Activated naive CD4-positive, alpha-beta T cell (primary cell): Measurements from ENCODE around the gene SPRYD3.

ENCODE experiments used
- DNase-seq, 4 experiments: peaks; one replicate each; lab custom pipeline; 2025; lab: John Stamatoyannopoulos, UW

Gene SPRYD3

DNA sequence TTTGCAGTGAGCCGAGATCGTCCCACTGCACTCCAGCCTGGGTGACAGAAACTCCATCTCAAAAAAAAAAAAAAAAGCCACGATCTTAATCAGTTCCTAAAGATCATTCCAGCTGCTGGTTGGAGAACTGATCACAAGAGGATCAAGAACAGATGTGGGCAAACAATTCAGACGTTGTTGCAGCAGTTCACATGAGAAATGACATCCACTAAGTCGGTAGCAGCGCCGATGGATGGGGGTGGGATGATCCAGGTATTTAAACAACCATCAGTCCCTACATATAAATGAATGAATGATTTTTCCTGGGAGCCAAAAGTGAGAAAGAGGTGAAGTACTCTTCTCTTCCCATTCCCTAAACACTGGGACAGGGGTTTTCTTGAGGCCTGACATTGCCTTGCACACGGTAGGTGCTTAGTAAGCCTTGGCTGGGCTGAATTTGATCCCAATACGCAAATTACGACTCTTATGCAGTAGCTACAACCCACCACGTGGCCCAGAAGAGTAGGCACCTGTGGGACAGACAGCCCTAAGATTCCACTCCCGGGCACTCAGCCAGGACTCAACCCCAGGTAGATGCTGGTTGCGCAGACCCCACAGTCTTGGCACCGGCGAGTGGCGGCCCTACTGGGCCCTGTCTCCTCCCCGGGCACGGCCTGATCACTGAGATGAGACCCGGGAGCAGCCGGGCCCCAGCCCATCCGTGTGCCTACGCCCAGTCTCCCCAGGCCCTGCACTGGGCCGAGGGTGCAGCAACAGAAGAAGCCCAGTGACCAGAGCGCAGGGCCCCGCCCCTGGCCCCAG is 565 bp downstream of the SPRYD3 start:
- DNase-seq = peak in 2 of 4 experiments; percentile 52 to 54

DNA sequence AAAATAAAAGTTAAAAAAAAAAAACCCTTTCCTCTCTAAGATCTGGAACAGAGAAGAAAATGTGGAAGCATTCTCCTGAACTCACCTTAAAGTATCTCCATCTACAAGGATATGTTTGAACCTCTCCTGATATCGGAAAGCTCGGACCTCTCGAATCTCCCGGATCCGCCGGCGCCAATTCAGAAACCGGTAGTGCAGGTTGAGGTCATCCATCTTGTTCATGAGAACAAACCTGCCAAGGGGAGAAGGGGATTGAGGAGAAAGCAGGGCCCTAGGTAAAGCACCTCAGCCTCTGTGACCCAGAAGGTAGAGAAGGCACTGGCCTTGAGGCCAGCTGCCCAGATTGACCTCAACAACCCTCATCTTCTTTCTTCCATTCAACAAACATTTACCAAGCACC is 2.2 kb downstream of the SPRYD3 start:
- no peak for DNase-seq

DNA sequence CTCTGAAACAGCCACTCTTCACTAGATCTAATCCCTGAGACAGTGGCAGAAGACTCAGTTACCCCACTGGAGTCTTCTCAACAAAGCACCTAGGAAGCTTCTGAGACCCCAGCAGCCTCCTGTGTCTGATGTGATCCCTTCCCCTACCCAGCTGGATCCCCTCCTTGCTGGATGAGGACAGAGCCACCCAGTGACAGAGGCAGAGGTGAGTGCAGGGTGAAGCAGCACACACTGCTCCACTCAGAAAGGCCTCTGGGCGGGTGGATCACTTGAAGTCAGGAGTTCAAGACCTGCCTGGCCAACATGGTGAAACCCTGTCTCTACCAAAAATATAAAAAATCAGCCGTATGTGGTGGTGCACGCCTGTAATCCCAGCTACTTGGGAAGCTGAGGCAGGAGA is 2.7 kb downstream of the SPRYD3 start:
- DNase-seq = no peak

DNA sequence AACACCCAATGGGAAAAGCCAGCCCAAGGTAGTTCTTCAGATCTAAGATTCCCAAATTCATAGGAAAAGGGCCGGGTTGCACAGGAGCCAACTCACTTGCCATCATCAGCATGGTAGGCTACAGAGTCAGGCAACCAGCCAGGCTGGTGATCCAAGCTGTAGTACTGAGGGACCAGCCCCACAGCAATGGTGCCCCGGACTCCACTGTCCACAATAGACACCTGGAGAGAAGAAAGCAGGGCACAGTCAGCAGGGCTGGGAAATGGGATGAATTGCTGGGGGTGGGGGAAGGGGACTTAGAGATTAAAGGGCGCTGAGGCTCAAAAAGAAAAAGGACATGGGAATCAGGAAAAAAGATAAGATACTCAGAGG is 4.2 kb downstream of the SPRYD3 start:
- DNase-seq = no peak

DNA sequence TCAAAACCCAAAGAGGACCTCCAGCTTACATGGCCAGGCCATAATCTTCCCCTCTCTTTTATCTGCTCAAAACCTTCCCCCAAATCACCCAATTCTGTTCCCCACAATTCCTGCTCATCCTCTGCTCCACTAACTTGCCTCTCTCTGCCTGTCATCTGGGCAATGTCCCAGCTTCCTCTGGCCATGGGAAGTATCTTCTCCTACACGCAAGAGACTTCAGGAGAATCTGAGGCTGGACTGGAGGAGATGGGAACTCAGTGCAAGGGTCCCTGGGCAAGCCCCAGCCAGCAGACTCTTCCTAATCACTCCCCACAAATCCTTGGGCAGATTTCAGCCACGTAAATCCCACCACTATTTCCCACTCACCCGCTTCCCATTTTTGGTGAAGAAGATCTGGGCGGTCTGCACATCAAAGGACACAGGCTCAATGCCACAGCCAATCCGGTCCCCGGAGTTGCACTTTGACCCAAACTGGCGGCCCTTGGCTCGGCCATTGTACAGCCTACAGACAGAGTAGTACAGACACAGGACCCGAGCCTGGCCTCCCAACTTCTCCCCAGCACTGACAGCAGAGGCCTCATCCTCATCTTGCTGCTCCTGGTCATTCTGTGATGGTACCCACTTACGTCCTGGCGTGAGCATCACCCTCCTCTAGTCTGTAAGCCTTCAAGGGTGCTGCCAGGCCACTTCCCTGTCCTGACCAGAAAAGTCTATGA is 4.7 kb downstream of the SPRYD3 start:
- no peak for DNase-seq

DNA sequence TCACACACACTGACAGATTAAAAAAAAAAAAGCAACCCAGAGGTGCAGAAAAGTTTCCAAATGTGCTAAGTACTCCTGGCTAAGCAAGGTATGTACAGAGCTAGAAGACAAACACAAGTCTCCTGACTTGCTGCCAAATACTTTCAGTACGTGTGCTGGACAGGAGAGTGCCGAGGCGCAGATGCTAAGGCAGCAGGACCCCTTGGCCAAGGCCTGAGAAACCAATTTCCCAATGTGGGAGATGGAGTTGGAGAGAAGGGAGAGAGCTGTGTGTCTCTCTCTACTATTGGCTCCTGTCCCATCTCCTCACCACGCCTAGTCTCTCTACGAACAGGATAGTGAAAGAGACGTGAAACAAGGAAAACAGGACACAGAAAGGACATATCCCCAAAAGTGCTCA is 5.3 kb downstream of the SPRYD3 start:
- no peak for DNase-seq

DNA sequence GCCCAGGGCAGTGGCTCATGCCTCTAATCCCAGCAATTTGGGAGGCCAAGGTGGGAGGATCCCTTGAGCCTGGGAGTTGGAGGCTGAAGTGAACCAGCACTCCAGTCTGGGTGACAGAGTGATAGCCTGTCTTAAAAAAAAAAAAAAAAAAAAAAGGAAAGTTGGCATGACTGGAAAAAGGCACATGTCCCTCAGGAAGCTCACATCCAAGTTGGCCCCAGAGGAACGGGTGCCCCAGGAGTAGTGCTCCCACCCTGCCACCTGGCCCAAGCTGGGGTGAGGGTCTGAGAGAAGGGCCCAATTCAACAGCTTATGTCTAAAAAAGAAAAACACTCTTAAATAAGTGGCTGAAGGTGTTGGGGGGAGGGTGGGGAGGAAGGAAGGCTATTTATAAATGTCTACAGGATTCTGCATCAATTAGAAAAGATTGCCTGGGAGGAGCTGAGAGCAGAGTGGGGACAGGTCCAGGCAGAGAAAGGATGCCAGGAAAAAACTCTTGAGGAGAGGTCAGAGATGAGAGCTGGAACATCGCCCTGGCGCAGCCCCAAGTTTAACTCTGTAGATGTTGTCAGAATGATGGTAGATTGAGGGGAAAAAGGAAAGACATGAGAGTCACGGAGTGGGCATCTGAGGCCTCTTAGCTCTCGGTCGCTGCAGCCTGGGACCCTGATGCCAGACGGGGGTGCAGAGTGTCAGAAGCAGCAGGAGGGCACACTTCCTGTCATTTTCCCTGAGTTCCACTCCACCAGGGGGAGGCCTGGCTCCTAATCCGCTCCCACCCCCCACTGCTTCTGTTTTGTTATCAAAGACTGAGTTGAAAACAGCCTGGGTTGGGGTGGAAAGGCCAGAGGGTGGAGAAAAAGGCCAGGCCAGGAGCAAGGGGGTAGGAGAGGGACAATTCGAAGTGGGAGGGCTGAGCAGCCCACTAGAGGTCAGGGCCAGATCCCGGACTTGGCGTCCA is 7.3 kb downstream of the SPRYD3 start:
- DNase-seq = no peak

DNA sequence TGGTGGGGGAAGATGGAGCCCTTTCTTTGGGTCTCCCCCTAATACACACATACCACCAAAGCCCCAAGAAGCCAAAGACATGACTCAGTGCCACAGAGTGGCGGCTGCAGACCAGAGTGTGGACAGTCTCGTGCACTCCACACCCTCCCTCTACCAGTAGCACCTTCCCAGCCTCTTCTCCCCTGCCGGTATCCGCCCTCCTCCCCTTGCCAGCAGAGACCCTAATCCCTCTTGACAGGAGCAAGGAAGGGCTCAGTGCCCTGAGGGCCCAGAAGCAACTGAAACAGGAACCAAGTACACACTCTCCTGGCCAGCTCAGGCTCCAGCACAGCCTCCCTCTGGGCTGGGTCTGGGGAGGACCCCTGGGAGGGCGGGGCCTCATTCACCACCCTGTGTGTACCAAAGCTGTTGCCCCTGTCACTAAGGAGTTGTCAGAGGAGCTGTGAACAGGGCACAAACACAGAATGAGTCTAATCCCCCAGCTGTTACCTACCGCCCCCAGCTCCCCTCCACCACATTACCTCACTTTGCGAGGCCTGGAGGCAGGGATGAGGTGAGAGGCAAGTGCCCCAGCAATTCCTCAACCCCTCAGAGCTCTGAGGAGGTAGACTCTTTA is 8.2 kb downstream of the SPRYD3 start:
- DNase-seq = no peak

DNA sequence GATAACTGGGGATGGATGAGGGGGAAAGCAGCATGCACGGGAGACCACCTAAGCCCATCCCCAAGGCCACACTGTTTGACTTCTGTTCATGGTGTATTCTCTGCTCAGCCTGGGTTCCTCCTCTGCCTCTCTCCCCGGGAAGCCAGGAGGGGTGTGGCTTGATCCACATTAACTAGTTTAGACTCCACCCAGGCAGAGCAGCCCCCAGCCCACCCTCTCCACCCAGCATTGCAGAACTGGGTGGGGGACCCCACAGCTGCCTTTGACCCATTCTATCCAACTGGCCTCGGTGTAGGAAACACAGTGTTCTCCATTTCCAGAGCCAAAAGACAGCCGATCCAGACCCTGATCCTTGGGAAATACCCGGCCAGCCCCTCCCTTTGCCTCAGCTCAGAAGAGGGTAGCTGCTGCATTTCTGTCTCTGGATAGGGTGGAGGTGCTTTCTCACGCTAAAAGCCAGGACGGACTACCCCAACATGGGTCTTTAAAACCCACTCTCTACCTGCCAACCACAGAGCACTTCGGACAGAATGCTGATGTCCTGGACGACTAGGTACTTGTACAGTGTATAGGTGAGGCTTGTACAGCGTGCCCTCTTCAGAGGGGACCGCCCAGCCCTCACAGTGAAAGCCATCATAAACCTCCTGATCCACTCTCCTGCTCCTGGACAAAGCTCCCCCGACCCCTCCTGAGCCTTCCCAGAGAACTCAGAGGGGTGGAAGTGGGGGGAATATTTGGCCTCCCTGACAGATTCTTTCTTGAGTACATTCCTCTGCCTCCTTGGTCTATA is 9.4 kb downstream of the SPRYD3 start:
- DNase-seq = no peak

DNA sequence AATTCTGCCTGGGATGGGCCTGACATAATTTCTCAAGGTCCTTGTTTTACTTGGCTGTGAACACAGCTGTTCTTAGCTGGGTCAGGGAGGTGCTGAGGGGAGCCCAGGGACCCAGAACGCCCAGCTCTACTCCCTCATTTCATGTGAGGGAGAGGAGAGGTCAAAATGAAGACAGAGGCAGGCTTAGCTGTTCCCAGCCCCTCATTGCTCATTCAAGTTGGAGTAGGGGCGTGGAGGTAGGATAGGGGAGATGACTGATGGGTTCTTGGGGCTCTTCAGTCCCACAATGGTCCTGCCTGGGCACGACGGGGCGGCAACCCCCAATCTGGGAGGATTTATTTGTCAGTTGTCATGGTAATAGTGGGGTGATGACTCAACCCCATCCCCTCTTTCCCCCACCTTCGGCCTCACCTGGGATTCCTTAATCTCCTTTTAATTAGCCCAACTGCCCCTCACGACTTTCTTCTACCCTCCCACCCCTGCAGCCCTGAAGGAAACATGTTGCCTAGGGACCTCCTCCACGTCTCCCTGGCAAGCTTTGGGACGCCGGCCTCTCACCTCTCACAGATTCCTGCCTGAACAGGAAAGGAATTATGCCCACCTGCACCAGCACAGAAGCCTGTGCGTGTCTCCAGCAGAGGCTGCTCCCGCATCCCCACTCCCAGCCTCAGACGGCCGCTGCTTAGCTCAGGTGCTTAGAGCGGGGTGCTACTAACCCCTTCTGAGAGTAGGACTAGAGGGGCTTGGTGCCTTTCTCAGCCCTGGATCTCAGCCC is 10.2 kb downstream of the SPRYD3 start:
- no peak for DNase-seq

DNA sequence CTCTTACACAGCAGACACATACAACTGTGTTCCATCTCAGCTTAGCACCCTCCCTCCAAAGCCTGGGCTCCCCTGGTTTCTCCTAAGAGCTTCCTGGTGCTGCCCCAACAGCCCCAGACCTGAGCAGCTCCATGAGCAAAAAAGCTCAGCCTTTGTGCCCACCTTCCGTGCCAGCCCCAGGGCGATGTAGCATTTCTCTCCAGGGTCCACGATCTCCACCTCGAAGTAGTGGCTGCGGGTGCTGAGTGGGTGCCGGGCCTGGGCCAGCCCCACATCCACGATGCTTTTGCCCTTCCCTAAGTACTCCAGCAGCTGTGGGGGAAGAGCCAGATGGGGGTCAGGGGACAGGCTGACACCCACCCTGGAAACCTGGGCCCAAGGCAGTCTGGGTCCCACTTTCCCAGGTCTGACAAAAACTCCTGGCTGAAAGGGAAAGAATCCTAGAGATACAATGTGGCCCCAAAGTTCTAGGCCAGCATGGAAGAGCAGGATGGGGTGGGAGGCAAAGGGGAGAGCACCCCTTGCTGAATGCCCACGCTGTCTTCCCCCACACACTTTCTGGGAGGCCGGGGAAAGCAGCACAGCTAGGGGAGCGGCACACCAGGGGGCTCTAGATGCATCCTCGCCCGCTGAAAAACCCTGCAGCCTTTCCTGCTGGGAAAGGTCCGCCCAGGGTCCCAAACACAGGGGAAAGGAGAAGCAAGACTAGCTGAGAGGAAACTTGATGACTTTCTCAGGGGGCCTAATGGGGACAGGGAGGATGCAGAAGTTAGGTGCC is 11.0 kb downstream of the SPRYD3 start:
- no peak for DNase-seq

DNA sequence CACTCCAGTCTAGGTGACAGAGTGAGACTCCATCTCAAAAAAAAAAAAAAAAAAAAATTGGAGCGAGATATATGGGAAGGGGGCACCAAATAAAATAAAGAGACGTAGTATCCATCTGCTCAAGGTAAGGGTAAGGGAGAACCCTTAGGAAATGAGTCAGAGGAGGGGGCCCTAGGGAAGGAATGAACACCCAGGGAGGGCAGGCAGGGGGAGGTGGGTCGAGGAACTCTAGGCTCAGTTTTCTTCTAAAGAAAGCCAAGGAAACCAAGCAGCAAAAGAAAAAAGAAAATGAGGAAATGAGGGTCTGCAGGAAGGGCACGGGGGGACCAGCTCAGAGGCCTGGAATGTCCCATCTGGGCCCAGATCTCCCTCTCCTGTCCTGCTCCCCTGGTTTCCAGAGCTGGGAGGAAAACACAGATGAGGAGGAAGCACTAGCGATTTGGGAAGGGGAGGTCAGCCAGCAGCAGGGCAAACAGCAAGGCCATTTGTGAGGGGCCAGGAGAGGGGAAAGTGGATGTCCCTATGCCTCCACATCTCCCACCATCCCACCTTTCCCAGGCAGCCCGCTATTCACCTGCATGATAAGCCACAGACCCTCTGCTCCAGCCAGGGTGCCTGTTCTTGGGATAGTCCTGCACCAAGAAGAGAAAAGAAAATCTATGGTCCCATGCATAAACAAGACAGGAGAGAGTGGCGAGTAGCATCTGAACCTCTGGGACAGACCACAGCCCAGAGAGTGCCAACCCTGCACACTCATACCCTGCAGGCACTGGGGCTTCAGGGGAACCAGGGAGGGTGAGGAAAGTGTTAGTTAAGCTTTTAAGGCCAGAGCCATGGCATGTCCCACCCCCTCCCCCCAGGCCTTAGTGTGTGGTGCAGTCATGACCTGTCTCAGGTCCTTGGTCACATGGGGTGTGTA is 11.9 kb downstream of the SPRYD3 start:
- no peak for DNase-seq

DNA sequence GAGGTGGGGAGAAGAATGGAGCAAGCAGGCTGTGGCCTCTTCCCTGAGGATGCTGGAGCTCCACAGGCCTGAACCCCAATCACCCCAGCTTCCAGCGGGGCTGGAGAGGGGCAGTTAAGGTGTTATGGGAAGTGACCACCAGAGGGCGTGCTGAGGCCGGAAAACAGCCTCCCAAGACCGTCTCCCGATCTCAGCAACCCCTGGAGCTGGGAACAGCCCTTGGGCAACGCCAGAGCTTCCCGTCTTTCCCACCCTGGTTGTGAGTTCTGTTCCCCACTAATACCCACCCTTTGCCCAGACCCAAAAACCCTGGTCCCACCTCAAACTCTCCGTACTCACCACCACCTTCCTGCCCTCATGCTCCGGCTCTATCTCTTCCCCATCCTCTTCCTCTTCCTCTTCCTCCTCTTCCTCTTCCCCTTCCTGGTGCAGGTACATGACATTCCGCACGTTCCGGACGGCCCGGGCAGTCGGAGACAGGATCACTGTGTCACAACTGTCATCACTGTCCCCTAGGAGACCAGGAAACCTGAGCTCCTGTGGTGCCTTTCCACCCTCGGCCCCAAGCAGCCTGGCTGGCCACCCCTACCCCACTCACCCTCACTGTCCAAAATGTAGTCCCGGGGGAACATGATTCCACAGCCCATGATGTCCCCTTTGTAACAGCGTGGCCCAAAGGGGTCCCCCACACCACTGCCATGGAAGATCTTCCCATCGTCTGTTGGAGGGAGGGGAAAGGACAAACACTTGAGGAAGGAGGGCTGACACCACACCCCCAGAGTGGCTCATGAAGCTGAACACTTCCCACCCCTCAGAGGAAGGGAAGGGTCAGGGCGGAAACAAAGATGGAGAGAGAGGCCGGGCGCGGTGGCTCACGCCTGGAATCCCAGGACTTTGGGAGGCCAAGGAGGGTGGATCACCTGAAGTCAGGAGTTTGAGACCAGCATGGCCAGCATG is 12.9 kb downstream of the SPRYD3 start:
- peak in 3 of 4 experiments; percentile 48 to 55 (median 54) for DNase-seq

DNA sequence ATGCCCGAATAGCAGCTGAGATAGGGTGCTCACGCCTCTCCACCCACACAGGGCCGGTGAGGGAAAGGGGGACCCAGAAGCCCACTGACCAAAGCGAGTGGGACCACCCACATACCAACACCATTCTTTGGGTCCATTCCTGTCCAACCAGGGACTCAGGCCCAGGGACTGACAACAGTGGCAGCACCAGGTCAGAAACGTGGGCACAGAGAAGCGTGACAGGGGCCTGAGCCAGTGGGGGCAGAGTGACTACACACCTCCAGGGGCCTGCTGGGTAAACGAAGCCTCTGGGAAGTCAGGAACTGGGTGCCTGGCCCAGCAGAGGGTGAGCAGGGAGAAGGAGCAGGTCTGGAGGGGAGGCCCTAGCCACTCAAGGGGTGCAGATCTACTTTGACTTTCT is 13.7 kb downstream of the SPRYD3 start:
- no peak for DNase-seq

DNA sequence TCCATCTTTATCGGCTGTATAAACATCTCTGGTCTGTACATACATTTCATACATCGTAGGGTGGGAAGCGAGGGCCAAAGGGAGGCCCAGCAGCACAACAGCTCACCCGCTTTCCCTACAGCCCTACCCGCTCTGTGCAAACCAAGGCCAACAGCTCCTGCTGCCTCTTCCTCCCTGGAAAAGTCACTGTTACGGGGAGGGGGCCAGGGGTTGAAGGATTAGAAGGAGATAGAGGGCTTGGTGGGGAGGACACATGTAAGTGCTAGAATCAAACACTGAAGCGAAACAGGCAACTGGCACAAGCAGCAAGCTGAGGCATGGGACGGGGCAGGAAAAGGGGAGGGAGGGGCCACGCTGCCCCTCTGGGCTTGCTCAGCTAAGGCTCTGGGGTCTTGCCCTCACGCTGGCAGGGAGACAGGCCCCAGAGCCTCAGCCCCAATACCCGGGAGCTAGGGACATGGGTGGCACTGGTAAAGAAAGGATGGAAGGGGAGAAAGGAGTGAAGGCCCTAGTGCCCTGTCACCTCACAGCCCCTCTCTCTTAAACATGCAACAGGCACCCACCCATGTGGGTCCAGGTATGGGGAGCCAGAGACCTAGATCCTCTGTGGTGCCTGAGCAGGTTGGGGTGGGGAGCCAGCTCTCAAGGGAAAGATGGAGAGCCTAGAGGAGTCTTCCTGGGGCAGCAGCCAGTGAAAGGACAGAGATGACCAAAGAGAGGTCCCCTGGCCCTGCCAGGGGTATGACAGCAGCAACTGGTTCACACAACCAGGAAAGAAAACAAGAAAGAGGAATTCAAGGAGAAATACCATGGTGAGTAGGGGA is 14.4 kb downstream of the SPRYD3 start:
- no peak for DNase-seq
